K562 (cell line): ENCODE measurements around the gene DENND1A. TPM values are rescaled to one million over a fixed set of nuclear protein-coding genes. Genes with fewer than 3 reads are reported as not detected.

Source experiments
- FOXP1 ChIP-seq: sonication (generic); formaldehyde crosslinking; IDR thresholded peaks from 2 replicates; pipeline ENCODE4 v1.8.0; 2022; ENCODE audit warnings: mild to moderate bottlenecking, missing genetic modification reagents
- MCM3 ChIP-seq: fragments of 450-650 bp; IDR thresholded peaks from 2 replicates; pipeline ENCODE4 v1.6.1; 2016
- MEIS2 ChIP-seq: fragments of 450-650 bp; IDR thresholded peaks from 2 replicates; pipeline ENCODE4 v1.6.1; 2014; ENCODE audit warnings: mild to moderate bottlenecking; ENCODE audit not compliant: partially characterized antibody
- NBN ChIP-seq: fragments of 450-650 bp; IDR thresholded peaks from 2 replicates; pipeline ENCODE4 v1.6.1; 2016; ENCODE audit warnings: low read depth, mild to moderate bottlenecking
- NCOA2 ChIP-seq, 2 experiments: fragments of 450-650 bp; IDR thresholded peaks; 2 replicates each; pipeline ENCODE4 v1.6.1; 2018; ENCODE audit warnings: mild to moderate bottlenecking in 2 of 2, moderate library complexity in 1 of 2; ENCODE audit not compliant: partially characterized antibody in 2 of 2
- RBM39 ChIP-seq: fragments of 200-400 bp; formaldehyde crosslinking; optimal IDR thresholded peaks from 2 replicates; pipeline ENCODE3; 2018; ENCODE audit warnings: low read depth, low read length
- SAFB2 ChIP-seq: fragments of 200-400 bp; formaldehyde crosslinking; IDR thresholded peaks from 2 replicates; pipeline ENCODE4 v1.6.1; 2018; ENCODE audit warnings: borderline replicate concordance, low read length, low read depth, moderate library complexity; ENCODE audit not compliant: severe bottlenecking
- SMAD2 ChIP-seq: fragments of 150-350 bp; IDR thresholded peaks from 2 replicates; pipeline ENCODE4 v1.6.1; 2014; ENCODE audit warnings: low read depth, mild to moderate bottlenecking, low read length
- SMAD3 ChIP-seq: fragments of 450-650 bp; formaldehyde crosslinking; conservative IDR thresholded peaks from 2 replicates; pipeline ENCODE4 v1.4.0; 2020; ENCODE audit warnings: mild to moderate bottlenecking
- SMARCE1 ChIP-seq: fragments of 450-650 bp; IDR thresholded peaks from 2 replicates; pipeline ENCODE4 v1.7.1; 2016; ENCODE audit warnings: mild to moderate bottlenecking
- SRSF9 ChIP-seq: fragments of 200-400 bp; formaldehyde crosslinking; IDR thresholded peaks from 2 replicates; pipeline ENCODE4 v1.6.1; 2017; ENCODE audit warnings: low read depth, low read length, borderline replicate concordance
- ZBTB1 ChIP-seq: sonication (generic); formaldehyde crosslinking; IDR thresholded peaks from 2 replicates; pipeline ENCODE4 v1.8.1; 2023; ENCODE audit warnings: missing genetic modification reagents, low read depth, mild to moderate bottlenecking, borderline replicate concordance
- ZNF277 ChIP-seq: fragments of 250-450 bp; sonication (Bioruptor Pico); IDR thresholded peaks from 2 replicates; pipeline ENCODE4 v1.8.0; 2022; ENCODE audit warnings: inconsistent platforms, mild to moderate bottlenecking, moderate library complexity, borderline replicate concordance
- ZNF431 ChIP-seq: sonication (generic); formaldehyde crosslinking; IDR thresholded peaks from 2 replicates; pipeline ENCODE4 v1.8.0; 2022; ENCODE audit warnings: mild to moderate bottlenecking, missing genetic modification reagents
- ZNF79 ChIP-seq: fragments of 250-450 bp; sonication (Bioruptor Pico); IDR thresholded peaks from 2 replicates; pipeline ENCODE4 v1.4.0; 2020; ENCODE audit warnings: low read depth, mild to moderate bottlenecking, moderate library complexity
- polyA plus RNA-seq, 8 experiments: library from polyadenylated mRNA; depleted of rRNA in 4 of 8; stranded (reverse) in 5 of 8; unstranded in 3 of 8; fragments of >200 nt; fragmentation: Nextera tagmentation in 2 of 8; fragmentation: Illumina TruSeq in 1 of 8; extraction: Ambion mirVana in 2 of 8; extraction: Trizol in 1 of 8; gene quantifications; 2 replicates each; pipeline versions ENCODE4 v1.2.1 to v1.2.3, GENCODE V29; 2011 to 2014; ENCODE audit warnings: inconsistent platforms in 1 of 8, missing spikeins in 1 of 8
- total RNA-seq, 7 experiments: library from RNA; depleted of rRNA in 6 of 7; stranded (reverse); fragments of >200 nt in 6 of 7; fragmentation: Illumina TruSeq in 2 of 7; extraction: Trizol in 2 of 7; gene quantifications; 2 replicates each; pipeline versions ENCODE4 v1.2.1 to v1.2.3, GENCODE V29; 2011 to 2021; ENCODE audit warnings: low replicate concordance in 1 of 7
- TF ChIP-seq, protein P1 (sequence below): fragments of 450-650 bp; IDR thresholded peaks from 2 replicates; pipeline ENCODE4 v1.6.1; 2016; ENCODE audit warnings: mild to moderate bottlenecking, moderate library complexity

The DENND1A gene
- total and polyA plus RNA-seq, 9 of the 15 experiments (the other 6 are each of a cell fraction or from before 2014, with no cell fraction given) = 7.6 to 29.5 (median 15.7) TPM

DNA sequence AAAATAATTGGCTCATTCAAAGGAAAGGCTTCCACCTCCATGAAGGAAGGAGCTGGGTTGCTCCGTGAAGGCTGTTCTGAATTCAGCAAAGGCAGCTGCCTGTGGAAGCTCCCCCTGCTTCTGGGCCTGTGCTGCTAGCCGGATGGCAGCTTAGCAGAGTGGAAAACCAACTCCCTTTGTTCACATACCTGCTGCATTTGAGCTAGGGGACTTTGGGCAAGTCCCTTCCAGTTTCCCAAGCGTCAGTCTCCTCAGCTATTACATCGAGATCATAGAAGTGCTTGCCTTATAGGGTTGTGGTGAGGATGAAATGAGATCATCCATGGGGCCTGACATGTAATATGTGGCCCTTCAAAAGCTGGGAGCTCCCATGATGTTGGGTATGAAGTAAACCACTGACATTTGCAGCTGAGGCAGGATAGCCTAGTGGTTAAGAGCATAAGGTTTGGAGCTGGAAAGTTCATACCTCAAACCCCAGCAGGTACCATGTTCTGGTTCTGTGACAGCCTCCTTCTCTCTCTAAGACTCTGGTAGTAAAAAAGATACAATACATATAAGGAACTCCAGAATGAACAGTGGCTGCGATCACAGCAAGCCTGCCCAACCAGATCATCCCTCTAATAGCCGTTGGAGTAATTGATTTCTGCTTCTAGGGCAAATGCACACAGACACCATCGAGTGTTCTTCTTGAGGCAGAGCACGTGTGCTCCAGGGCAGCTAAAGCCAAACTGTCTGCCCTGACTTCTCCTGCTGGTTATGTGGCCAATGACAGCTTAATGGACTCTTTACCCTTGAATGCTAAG lies 11.0 kb upstream of the DENND1A start (continued):
- no peak for TF ChIP-seq ZBTB1 (CRISPR knock-in tag)
- TF ChIP-seq MCM3 = no peak
- no peak for TF ChIP-seq SMAD3 (CRISPR knock-in tag)
- TF ChIP-seq NBN = no peak
- no peak for TF ChIP-seq ZNF277 (CRISPR knock-in tag)
- no peak for TF ChIP-seq RBM39
- TF ChIP-seq FOXP1 = no peak
- TF ChIP-seq SAFB2 = no peak
- no peak for TF ChIP-seq MEIS2
- TF ChIP-seq SRSF9 = no peak
- no peak for TF ChIP-seq NCOA2 (IDR thresholded peaks at IDR 0.05; ENCODE audit: partially characterized antibody in 2 of 2)
- no peak for TF ChIP-seq ZNF79 (CRISPR knock-in tag)
- no peak for TF ChIP-seq SMARCE1
- TF ChIP-seq ZNF431 = no peak
- TF ChIP-seq, protein P1, sequence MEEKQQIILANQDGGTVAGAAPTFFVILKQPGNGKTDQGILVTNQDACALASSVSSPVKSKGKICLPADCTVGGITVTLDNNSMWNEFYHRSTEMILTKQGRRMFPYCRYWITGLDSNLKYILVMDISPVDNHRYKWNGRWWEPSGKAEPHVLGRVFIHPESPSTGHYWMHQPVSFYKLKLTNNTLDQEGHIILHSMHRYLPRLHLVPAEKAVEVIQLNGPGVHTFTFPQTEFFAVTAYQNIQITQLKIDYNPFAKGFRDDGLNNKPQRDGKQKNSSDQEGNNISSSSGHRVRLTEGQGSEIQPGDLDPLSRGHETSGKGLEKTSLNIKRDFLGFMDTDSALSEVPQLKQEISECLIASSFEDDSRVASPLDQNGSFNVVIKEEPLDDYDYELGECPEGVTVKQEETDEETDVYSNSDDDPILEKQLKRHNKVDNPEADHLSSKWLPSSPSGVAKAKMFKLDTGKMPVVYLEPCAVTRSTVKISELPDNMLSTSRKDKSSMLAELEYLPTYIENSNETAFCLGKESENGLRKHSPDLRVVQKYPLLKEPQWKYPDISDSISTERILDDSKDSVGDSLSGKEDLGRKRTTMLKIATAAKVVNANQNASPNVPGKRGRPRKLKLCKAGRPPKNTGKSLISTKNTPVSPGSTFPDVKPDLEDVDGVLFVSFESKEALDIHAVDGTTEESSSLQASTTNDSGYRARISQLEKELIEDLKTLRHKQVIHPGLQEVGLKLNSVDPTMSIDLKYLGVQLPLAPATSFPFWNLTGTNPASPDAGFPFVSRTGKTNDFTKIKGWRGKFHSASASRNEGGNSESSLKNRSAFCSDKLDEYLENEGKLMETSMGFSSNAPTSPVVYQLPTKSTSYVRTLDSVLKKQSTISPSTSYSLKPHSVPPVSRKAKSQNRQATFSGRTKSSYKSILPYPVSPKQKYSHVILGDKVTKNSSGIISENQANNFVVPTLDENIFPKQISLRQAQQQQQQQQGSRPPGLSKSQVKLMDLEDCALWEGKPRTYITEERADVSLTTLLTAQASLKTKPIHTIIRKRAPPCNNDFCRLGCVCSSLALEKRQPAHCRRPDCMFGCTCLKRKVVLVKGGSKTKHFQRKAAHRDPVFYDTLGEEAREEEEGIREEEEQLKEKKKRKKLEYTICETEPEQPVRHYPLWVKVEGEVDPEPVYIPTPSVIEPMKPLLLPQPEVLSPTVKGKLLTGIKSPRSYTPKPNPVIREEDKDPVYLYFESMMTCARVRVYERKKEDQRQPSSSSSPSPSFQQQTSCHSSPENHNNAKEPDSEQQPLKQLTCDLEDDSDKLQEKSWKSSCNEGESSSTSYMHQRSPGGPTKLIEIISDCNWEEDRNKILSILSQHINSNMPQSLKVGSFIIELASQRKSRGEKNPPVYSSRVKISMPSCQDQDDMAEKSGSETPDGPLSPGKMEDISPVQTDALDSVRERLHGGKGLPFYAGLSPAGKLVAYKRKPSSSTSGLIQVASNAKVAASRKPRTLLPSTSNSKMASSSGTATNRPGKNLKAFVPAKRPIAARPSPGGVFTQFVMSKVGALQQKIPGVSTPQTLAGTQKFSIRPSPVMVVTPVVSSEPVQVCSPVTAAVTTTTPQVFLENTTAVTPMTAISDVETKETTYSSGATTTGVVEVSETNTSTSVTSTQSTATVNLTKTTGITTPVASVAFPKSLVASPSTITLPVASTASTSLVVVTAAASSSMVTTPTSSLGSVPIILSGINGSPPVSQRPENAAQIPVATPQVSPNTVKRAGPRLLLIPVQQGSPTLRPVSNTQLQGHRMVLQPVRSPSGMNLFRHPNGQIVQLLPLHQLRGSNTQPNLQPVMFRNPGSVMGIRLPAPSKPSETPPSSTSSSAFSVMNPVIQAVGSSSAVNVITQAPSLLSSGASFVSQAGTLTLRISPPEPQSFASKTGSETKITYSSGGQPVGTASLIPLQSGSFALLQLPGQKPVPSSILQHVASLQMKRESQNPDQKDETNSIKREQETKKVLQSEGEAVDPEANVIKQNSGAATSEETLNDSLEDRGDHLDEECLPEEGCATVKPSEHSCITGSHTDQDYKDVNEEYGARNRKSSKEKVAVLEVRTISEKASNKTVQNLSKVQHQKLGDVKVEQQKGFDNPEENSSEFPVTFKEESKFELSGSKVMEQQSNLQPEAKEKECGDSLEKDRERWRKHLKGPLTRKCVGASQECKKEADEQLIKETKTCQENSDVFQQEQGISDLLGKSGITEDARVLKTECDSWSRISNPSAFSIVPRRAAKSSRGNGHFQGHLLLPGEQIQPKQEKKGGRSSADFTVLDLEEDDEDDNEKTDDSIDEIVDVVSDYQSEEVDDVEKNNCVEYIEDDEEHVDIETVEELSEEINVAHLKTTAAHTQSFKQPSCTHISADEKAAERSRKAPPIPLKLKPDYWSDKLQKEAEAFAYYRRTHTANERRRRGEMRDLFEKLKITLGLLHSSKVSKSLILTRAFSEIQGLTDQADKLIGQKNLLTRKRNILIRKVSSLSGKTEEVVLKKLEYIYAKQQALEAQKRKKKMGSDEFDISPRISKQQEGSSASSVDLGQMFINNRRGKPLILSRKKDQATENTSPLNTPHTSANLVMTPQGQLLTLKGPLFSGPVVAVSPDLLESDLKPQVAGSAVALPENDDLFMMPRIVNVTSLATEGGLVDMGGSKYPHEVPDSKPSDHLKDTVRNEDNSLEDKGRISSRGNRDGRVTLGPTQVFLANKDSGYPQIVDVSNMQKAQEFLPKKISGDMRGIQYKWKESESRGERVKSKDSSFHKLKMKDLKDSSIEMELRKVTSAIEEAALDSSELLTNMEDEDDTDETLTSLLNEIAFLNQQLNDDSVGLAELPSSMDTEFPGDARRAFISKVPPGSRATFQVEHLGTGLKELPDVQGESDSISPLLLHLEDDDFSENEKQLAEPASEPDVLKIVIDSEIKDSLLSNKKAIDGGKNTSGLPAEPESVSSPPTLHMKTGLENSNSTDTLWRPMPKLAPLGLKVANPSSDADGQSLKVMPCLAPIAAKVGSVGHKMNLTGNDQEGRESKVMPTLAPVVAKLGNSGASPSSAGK = peak; percentile 48
- TF ChIP-seq SMAD2 = no peak
